GM20000 (cell line): ENCODE data around the gene ZNF681.
"Not testable (repeated sequence)": the region's sequence is repeated elsewhere in the genome, so short reads cannot be mapped to it uniquely, and the experiment has no call there.

Experiments used
- DNase-seq: peaks from one replicate; pipeline ENCODE4 v3.0.0; 2012; ENCODE audit warnings: low spot score
- TF ChIP-seq, protein P1 (sequence below): IDR thresholded peaks from 2 replicates; pipeline ENCODE4 v1.5.1; 2012; ENCODE audit warnings: mild to moderate bottlenecking, control low read depth; ENCODE audit errors: extremely low read depth, missing control alignments

The ZNF681 gene

DNA sequence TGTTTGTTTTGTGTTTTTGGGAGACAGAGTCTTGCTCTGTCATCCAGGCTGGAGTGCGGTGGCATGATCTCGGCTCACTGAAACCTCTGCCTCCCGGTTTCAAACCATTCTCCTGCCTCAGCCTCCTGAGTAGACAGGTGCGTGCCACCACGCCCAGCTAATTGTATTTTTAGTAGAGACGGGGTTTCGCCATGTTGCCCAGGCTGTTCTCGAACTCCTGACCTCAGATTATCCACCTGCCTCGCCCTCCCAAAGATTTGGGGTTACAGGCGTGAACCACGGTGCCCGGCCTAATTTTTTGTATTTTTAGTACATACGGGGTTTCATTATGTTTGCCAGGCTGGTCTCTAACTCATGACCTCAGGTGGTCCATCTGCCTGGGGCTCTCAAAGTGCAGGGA, 8.3 kb upstream of the ZNF681 start:
- no peak for DNase-seq
- TF ChIP-seq, protein P1, sequence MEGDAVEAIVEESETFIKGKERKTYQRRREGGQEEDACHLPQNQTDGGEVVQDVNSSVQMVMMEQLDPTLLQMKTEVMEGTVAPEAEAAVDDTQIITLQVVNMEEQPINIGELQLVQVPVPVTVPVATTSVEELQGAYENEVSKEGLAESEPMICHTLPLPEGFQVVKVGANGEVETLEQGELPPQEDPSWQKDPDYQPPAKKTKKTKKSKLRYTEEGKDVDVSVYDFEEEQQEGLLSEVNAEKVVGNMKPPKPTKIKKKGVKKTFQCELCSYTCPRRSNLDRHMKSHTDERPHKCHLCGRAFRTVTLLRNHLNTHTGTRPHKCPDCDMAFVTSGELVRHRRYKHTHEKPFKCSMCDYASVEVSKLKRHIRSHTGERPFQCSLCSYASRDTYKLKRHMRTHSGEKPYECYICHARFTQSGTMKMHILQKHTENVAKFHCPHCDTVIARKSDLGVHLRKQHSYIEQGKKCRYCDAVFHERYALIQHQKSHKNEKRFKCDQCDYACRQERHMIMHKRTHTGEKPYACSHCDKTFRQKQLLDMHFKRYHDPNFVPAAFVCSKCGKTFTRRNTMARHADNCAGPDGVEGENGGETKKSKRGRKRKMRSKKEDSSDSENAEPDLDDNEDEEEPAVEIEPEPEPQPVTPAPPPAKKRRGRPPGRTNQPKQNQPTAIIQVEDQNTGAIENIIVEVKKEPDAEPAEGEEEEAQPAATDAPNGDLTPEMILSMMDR: no peak

DNA sequence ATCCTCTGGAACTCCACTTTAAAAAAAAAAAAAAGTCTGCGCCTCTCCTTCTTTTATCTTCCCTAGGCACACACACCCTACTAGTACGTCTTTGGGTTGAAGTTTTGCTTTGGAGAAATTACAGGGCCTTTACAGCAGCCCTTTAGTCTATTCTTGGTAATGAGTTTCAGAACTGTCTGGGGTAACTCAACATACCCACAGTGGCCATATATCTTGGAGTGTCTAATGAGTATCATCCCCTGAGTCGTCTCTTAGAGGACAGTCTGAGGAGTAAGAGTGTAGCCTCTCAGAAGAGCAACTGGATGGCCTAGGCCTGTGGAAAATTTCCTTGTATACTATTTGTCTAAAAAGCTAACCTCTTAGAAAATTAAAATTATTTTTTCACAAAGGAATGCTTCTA, 6.1 kb upstream of the ZNF681 start:
- no peak for DNase-seq
- TF ChIP-seq, protein P1: no peak

DNA sequence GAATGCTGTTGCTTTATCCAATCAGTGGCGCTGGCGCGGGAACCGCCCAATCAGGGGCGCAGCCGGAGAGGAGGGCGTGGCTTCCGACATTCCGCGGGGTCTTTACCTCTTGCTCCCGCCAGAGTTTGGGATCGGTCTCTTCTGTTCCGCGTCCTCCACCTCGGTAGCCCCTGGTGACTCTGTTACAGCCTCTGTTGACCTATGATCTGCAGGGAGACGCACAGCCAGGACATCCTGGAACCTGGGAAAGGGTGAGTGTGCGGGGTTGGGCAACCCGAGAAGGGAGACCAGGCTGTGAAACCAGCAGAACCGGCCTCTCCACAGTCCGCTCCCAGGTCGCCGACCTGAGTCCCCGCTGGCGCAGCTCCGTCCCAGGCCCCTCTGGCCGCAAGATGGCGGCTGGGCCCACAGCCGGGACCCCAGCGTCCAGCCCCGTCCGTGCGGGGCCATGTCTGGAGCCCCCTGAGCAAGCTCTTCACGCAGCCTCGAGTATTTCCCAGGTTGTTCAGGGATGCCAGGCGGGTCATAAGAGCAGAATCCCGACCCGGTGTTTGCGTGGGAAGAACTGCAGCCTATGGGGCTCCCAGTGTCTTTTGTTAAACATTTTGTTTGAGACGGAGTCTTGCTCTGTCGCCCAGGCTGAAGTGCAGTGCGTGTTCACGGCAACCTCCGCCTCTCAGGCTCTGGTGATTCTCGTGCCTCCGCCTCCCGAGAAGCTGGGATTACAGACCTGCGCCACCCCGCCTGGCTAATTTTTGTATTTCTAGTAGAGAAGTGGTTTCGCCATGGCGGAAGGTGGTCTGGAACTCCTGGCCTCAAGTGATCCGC, 4.4 kb upstream of the ZNF681 start:
- peak; percentile 45 for DNase-seq

DNA sequence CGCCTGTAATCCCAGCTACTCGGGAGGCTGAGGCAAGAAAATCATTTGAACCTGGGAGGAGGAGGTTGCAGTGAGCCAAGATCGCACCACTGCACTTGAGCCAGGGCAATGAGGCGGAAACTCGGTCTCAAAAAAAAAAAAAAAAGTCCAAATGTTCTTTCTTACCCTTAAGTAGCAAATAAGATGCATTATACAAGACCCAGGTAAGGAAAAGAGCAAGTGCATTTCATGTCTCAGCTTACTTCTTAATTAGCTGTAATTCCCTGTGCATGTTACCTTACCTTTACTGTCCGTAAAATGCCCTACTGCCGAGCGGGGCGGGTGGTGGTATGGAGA, 3.8 kb upstream of the ZNF681 start:
- TF ChIP-seq, protein P1: no peak
- DNase-seq: no peak

More for the DNA sequence above, 4.4 kb upstream of the ZNF681 start:
- TF ChIP-seq, protein P1: no peak

DNA sequence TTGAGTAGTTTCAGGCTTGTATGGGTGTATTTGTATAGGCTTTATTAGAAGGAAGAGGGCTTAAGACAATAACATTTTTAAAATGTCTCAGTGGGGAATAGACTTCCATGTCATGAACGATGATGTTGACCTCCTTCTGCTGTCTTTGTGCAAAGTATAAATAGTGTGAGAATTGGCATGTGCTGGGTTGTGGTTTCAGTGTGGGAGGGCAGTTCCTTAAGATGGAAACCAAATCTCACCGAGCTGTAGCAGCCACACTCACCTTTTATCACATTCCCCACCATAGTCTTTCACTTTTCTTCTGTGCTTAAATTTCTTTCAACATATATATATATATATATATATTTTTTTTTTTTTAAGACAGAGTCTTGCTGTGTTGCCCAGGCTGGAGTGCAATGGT, 1.6 kb upstream of the ZNF681 start:
- not testable (repeated sequence) for DNase-seq

DNA sequence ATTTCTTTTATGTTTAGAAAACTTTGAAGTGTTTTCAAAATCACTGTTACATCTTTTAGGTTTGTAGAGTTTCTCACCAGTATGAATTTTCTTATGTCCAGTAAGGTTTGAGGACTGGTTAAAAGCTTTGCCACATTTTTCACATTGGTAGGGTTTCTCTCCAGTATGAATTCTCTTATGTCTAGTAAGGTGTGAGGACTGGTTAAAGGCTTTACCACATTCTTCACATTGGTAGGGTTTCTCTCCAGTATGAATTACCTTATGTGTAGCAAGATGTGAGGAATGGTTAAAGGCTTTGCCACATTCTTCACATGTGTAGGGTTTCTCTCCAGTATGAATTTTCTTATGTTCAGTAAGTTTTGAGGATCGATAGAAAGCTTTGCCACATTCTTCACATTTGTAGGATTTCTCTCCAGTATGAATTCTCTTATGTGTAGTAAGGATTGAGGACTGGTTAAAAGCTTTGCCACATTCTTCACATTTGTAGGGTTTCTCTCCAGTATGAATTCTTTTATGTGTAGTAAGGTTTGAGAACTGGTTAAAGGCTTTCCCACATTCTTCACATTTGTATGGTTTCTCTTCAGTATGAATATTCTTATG, 15.0 kb downstream of the ZNF681 start:
- DNase-seq: not testable (repeated sequence)

DNA sequence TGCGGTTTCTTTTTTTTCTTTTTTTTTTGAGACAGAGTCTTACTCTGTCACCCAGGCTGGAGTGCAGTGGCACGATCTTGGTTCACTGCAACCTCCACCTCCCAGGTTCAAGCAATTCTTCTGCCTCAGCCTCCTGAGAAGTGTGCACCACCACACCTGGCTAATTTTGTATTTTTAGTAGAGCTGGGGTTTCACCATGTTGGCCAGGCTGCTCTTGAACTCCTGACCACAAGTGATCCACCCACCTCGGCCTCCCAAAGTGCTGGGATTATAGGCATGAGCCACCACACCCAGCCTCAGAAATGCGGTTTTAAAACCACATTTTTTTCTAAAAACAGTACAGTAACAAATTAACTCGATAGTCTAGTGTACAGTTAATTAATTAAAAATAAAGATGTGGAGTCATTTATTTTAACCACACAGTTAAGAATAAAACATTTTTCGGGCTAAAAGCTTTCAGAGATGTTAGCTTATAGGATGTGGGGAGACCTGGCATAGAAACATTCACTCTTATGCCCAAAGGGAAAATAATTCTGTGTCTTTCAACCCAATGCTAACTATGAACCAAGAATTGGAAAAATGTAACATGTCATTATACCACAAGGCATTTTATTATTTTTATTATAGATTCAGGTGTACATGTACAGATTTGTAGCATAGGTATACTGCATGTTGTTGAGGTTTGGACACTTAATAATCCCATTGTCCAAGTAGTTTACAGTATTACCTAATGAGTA, 27.8 kb downstream of the ZNF681 start:
- DNase-seq: not testable (repeated sequence)

DNA sequence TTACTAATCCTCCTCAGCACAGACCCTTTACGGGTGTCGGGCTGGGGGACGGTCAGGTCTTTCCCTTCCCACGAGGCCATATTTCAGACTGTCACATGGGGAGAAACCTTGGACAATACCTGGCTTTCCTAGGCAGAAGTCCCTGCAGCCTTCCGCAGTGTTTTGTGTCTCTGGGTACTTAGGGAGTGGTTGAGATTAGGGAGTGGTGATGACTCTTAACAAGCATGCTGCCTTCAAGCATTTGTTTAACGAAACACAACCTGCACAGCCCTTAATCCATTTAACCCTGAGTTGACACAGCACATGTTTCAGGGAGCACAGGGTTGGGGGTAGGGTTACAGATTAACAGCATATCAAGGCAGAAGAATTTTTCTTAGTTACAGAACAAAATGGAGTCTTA, 34.5 kb downstream of the ZNF681 start:
- DNase-seq: not testable (repeated sequence)

DNA sequence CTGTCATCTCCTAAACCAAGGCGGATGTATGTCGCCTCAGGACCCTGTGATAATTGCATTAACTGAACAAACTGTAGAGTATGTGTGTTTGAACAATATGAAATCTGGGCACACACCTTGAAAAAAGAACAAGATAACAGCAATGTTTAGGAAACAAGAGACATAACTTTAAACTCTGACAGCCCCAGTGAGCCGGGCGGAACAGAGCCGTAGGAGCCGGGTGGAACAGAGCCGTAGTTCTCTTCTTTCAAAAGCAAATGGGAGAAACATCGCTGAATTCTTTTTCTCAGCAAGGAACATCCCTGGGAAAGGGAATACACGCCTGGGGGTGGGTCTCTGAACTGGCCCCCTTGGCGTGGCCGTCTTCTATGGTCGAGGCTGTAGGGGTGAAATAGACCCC, 39.9 kb downstream of the ZNF681 start:
- TF ChIP-seq, protein P1: no peak

More for the DNA sequence above, 39.9 kb downstream of the ZNF681 start:
- DNase-seq: no peak
